GM23338 (cell line): ENCODE results near the gene NAA11. TPM values are rescaled to one million over a fixed set of nuclear protein-coding genes. Genes with fewer than 3 reads are reported as not detected.

Experiments
- ATAC-seq: fragments of 200-7000 bp; cut with Tn5 transposase; 3 replicates; pipeline ENCODE4 v1.9.1; 2020
- DNase-seq: peaks from one replicate; pipeline ENCODE4 v3.0.0-alpha.2; 2015; ENCODE audit warnings: low spot score
- H2AFZ ChIP-seq: fragments of 200-600 bp; sonication (generic); 2 replicates; pipeline ENCODE4 v1.8.0; 2016; ENCODE audit warnings: antibody characterized with exemption, mild to moderate bottlenecking, moderate library complexity
- H3F3A ChIP-seq: fragments of 200-600 bp; sonication (generic); replicated peaks from 2 replicates; pipeline ENCODE4 v1.8.0; 2017; ENCODE audit warnings: antibody characterized with exemption, mixed run types, low read depth
- H3K27ac ChIP-seq: fragments of 200-600 bp; sonication (generic); 2 replicates; pipeline ENCODE4 v1.6.1; 2016; ENCODE audit warnings: low read depth
- H3K27me3 ChIP-seq: fragments of 200-600 bp; sonication (generic); 2 replicates; pipeline ENCODE4 v1.8.0; 2016; ENCODE audit warnings: mild to moderate bottlenecking, mixed run types, moderate library complexity; ENCODE audit not compliant: insufficient read depth
- H3K36me3 ChIP-seq: fragments of 200-600 bp; sonication (generic); 2 replicates; pipeline ENCODE4 v1.8.0; 2016; ENCODE audit warnings: mild to moderate bottlenecking; ENCODE audit not compliant: insufficient read depth
- H3K4me1 ChIP-seq: fragments of 200-600 bp; sonication (generic); 2 replicates; pipeline ENCODE4 v1.8.0; 2016; ENCODE audit warnings: mild to moderate bottlenecking, moderate library complexity; ENCODE audit not compliant: insufficient read depth
- H3K4me2 ChIP-seq: fragments of 200-600 bp; sonication (generic); 2 replicates; pipeline ENCODE4 v1.7.1; 2017; ENCODE audit warnings: mixed run types
- H3K4me3 ChIP-seq: fragments of 200-600 bp; sonication (generic); 2 replicates; pipeline ENCODE4 v1.6.1; 2016; ENCODE audit warnings: mixed run types
- H3K79me2 ChIP-seq: fragments of 200-600 bp; sonication (generic); replicated peaks from 2 replicates; pipeline ENCODE4 v1.8.0; 2017; ENCODE audit warnings: mild to moderate bottlenecking; ENCODE audit not compliant: insufficient read depth
- H3K9me2 ChIP-seq: fragments of 200-600 bp; sonication (generic); 2 replicates; pipeline ENCODE4 v1.8.0; 2017; ENCODE audit not compliant: insufficient read depth
- H4K20me1 ChIP-seq: fragments of 200-600 bp; sonication (generic); replicated peaks from 2 replicates; pipeline ENCODE4 v1.8.0; 2017; ENCODE audit warnings: mild to moderate bottlenecking; ENCODE audit not compliant: insufficient read depth
- H3K27ac Mint-ChIP-seq: 2 replicates; pipeline ENCODE4 v1.8.0; 2020; ENCODE audit warnings: inconsistent platforms, mild to moderate bottlenecking, moderate library complexity, mixed read lengths
- H3K27me3 Mint-ChIP-seq: 3 replicates; pipeline ENCODE4 v1.8.0; 2022; ENCODE audit warnings: low read depth, mild to moderate bottlenecking, moderate library complexity, mixed read lengths, inconsistent platforms; ENCODE audit not compliant: insufficient read depth, poor library complexity
- H3K36me3 Mint-ChIP-seq: 3 replicates; pipeline ENCODE4 v1.8.0; 2021; ENCODE audit warnings: low read depth, mild to moderate bottlenecking, inconsistent platforms, moderate library complexity, mixed read lengths
- H3K4me1 Mint-ChIP-seq: 3 replicates; pipeline ENCODE4 v1.8.0; 2020; ENCODE audit warnings: mild to moderate bottlenecking, inconsistent platforms, mixed read lengths
- H3K4me3 Mint-ChIP-seq: 3 replicates; pipeline ENCODE4 v1.8.0; 2021; ENCODE audit warnings: moderate library complexity, mild to moderate bottlenecking, inconsistent platforms, mixed read lengths
- H3K9me3 Mint-ChIP-seq: 3 replicates; pipeline ENCODE4 v1.8.0; 2020; ENCODE audit warnings: moderate library complexity, mild to moderate bottlenecking, inconsistent platforms, mixed read lengths
- CREB1 ChIP-seq: fragments of 250-450 bp; sonication (Bioruptor Pico); IDR thresholded peaks from 2 replicates; pipeline ENCODE4 v1.5.0; 2020; ENCODE audit warnings: low read depth, mild to moderate bottlenecking, moderate library complexity
- CTCF ChIP-seq, 2 experiments: fragments of 200-600 bp in 1 of 2; sonication (generic) in 1 of 2; conservative IDR thresholded peaks; 2 replicates each; pipeline versions ENCODE4 v1.5.1 to v1.6.1; 2016 to 2017; ENCODE audit warnings: antibody characterized with exemption in 2 of 2, low read depth in 2 of 2, mild to moderate bottlenecking in 2 of 2, moderate library complexity in 1 of 2
- ETS1 ChIP-seq: IDR thresholded peaks from 2 replicates; pipeline ENCODE4 v1.6.1; 2016; ENCODE audit warnings: antibody characterized with exemption
- EZH2 ChIP-seq: fragments of 200-600 bp; sonication (generic); IDR thresholded peaks from one replicate; pipeline ENCODE4 v1.8.0; 2017; ENCODE audit warnings: antibody characterized with exemption, mild to moderate bottlenecking, low read depth; ENCODE audit not compliant: unreplicated experiment
- EZH2phosphoT487 ChIP-seq: fragments of 200-600 bp; sonication (generic); IDR thresholded peaks from one replicate; pipeline ENCODE4 v1.8.1; 2018; ENCODE audit warnings: antibody characterized with exemption; ENCODE audit not compliant: unreplicated experiment
- JUNB ChIP-seq: IDR thresholded peaks from one replicate; pipeline ENCODE4 v1.6.1; 2016; ENCODE audit warnings: antibody characterized with exemption; ENCODE audit not compliant: unreplicated experiment
- NANOG ChIP-seq: IDR thresholded peaks from 2 replicates; pipeline ENCODE4 v1.6.1; 2016; ENCODE audit warnings: antibody characterized with exemption, borderline replicate concordance
- POLR2AphosphoS5 ChIP-seq: IDR thresholded peaks from 2 replicates; pipeline ENCODE4 v1.6.1; 2016; ENCODE audit warnings: antibody characterized with exemption, low read depth
- REST ChIP-seq: IDR thresholded peaks from one replicate; pipeline ENCODE4 v1.6.1; 2018; ENCODE audit warnings: antibody characterized with exemption; ENCODE audit not compliant: unreplicated experiment
- STAT1 ChIP-seq: IDR thresholded peaks from one replicate; pipeline ENCODE4 v1.6.1; 2016; ENCODE audit warnings: antibody characterized with exemption; ENCODE audit not compliant: unreplicated experiment
- ZNF114 ChIP-seq: fragments of 250-450 bp; sonication (Bioruptor Pico); IDR thresholded peaks from 2 replicates; pipeline ENCODE4 v1.5.0; 2020; ENCODE audit warnings: mild to moderate bottlenecking, moderate library complexity
- ZNF331 ChIP-seq: fragments of 250-450 bp; sonication (Bioruptor Pico); IDR thresholded peaks from 2 replicates; pipeline ENCODE4 v1.5.0; 2020; ENCODE audit warnings: low read depth, mild to moderate bottlenecking, moderate library complexity
- ZNF462 ChIP-seq: fragments of 250-450 bp; sonication (Bioruptor Pico); IDR thresholded peaks from 2 replicates; pipeline ENCODE4 v1.5.0; 2020; ENCODE audit warnings: mild to moderate bottlenecking, moderate library complexity
- polyA plus RNA-seq: library from polyadenylated mRNA; unstranded; fragments of >200 nt; fragmentation: Nextera tagmentation; extraction: Ambion mirVana; gene quantifications from 2 replicates; pipeline ENCODE4 v1.2.1, GENCODE V29; 2016
- total RNA-seq: library from RNA; depleted of rRNA; stranded (reverse); fragments of >200 nt; shearing (Covaris generic); gene quantifications from 2 replicates; pipeline ENCODE4 v1.2.3, GENCODE V29; 2014

Gene NAA11
- total and polyA plus RNA-seq, 2 experiments from 2014 or later = not detected

GRCh38 chr4:79334783-79335182, 8.9 kb upstream of the NAA11 start:
- H3K4me3 ChIP-seq = no peak overlapping the region
- H3K27me3 ChIP-seq = no peaks in the 10 kb centered on the region
- no peak overlapping the region for H3K27ac ChIP-seq
- ATAC-seq = no peak
- H3K27ac Mint-ChIP-seq = no peak overlapping the region
- DNase-seq = no peak
- no peak overlapping the region for H3K4me3 Mint-ChIP-seq
- H3K9me2 ChIP-seq = peaks cover 11% of the 10 kb centered on the region; the same call in 1 of the 2 replicates
- H3F3A ChIP-seq = no peaks in the 10 kb centered on the region
- no peaks in the 10 kb centered on the region; the same call in 2 of the 3 replicates for H3K9me3 Mint-ChIP-seq
- no peaks in the 10 kb centered on the region for H3K36me3 ChIP-seq
- TF ChIP-seq NANOG (no peak), ZNF462 (CRISPR knock-in tag) (no peak), ZNF331 (CRISPR knock-in tag) (no peak), EZH2phosphoT487 (no peak), ETS1 (no peak), STAT1 (no peak), POLR2AphosphoS5 (no peak), CREB1 (CRISPR knock-in tag) (no peak), ZNF114 (CRISPR knock-in tag) (no peak), JUNB (no peak), EZH2 (no peak), REST (no peak), CTCF (conservative IDR thresholded peaks at IDR 0.05; ENCODE audit: low read depth in 2 of 2) (no peak)
- no peaks in the 10 kb centered on the region for H3K79me2 ChIP-seq
- H3K4me1 ChIP-seq = peaks cover 5% of the 10 kb centered on the region; the same call in 1 of the 2 replicates
- no peaks in the 10 kb centered on the region for H3K27me3 Mint-ChIP-seq
- no peaks in the 10 kb centered on the region for H3K4me1 Mint-ChIP-seq
- H4K20me1 ChIP-seq = no peaks in the 10 kb centered on the region
- no peak overlapping the region for H3K4me2 ChIP-seq
- H3K36me3 Mint-ChIP-seq = no peaks in the 10 kb centered on the region
- no peak overlapping the region for H2AFZ ChIP-seq
